ENCODE measurements around the gene TGM3.

TGM3 gene

GRCh38 chr20:2380601-2381000, 84.8 kb downstream of the TGM3 start, which contains the start of gene TGM6:
TGM6 (plus strand) TSS chr20:2380901; CDS start chr20:2380969, 68 bp downstream.
- DNase-seq (ENCODE audit: low read depth) = no peak

DNA sequence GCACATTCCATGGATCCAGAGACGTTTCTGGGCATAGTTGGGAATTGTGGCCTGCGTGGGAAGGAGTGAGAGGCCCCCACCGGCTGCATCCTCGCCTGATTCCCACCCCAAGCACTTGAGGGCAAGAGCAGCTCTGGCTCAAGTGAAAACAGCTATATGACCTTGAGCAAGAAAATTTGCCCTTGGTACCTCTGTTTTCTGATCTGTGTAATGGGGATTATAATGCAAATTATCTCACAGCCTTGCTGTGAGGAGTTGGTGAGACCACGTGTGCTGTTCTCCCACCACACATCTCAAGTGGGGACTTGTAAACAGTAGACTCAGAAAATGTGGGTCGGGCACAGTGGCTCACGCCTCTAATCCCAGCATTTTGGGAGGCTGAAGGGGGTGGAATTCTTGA, 85.5 kb downstream of the TGM3 start:
- DNase-seq (ENCODE audit: low read depth) = no peak

DNA sequence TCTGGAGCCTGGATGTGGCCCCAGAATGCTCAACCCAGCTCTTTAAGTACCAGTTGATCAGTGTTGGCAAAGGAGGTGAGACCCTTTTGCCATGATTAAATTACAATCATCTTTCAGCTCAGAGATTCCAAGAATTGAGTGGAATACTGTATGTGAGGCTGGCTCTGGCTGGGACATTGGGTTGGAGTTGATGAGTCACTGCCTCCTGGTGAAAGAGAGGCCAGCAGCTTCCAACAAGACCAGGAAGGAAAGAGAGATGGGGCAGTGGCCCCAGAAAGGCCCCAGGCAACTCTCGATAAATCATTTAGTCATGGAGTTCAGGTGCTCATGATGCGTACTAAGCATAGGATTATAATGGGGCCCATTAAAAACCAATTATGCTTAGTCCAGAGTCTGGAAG, 87.0 kb downstream of the TGM3 start:
- DNase-seq (ENCODE audit: low read depth) = peak; percentile 53

DNA sequence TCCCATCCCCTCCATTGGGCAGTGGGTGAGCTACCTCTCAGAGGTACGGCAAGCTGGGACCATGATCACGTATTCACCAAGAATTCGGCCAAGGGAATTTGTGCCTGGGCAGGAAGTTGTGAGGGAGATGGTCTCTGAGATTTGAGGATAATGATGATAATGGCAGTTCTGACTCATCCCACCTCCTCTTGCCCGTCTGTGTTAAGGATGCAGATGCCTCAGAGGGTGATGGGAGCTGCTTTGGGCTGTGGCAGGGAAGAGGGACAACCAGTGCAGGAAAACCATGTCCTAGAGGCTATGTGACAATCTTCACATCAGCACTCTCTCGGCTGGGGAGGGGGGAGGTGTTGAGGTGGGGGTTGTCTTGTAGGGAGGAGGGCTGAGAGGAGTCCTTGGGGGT, 89.2 kb downstream of the TGM3 start:
- peak; percentile 67 for DNase-seq (ENCODE audit: low read depth)

GRCh38 chr20:2385496-2385895, 89.7 kb downstream of the TGM3 start:
- DNase-seq (ENCODE audit: low read depth) = no peak

DNA sequence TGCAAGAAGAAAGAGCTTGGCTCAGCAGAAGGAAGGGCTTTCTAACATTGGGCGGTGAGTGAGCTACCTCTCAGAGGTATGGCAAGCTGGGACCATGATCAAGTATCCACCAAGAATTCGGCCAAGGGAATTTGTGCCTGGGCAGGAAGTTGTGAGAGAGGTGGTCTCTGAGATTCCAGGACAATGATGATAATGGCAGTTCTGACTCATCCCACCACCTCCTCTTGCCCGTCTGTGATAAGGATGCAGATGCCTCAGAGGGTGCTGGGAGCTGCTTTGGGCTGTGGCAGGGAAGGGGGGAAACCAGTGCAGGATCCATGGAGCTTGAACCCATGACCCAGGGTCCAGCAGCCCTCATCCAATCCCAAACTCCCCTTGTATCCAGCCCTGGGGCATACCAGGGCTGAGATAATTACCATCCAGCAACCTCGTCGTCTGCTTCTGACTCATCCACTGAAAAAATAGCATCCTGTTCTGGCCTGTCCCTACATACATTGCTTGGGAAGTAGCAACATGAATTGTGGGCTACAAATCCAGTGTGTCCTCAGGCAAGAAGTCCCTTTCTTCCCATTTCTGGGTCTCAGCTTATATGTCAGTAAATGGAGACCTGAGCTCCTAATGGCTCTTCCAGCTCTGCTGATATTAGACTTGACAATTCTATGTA, 90.8 kb downstream of the TGM3 start:
- DNase-seq (ENCODE audit: low read depth) = peak; percentile 82

DNA sequence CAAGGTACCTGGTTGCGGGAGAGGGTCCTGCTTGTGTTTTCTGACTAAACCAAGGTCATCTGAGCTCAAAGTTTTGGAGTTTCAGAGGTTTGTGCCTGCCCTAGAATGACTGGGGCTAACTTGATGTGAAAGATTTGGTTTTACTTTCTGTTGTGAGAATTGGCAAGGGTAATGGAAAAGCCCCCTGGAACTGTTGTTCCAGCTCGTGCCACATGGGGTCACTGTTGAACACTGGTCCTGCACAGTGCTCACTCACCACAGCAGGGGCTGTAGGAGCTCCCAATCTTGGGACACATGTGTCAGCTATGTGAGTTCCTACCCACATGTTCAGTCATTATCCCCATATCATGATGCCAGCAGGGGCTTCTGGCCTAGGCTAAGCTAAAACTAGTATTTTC, 91.4 kb downstream of the TGM3 start:
- DNase-seq (ENCODE audit: low read depth) = peak; percentile 41

DNA sequence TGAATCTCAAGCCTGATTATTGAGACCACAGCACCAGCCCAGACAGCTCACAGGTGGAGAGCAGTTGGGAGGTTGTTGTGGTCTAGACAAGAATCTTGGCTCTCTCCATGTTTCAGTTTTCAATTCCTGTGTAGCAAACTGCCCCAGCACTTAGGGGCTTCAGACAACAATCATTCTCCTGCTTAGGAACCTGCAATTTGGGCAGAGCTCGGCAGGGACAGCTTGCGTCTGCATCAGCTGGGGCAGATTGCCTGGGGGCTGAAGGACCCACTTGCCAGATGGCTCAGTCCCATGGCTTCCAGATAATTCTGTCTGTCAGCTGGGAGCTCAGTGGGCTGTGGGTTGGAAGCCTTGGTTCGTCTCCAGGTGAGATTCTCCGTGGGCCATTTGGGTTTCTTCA, 91.8 kb downstream of the TGM3 start:
- DNase-seq (ENCODE audit: low read depth) = no peak

Measured in ELR (cell line).